ENCODE data around the gene CXCL17.
"Not testable (repeated sequence)": the region's sequence is repeated elsewhere in the genome, so short reads cannot be mapped to it uniquely, and the experiment has no call there.

The CXCL17 gene

DNA sequence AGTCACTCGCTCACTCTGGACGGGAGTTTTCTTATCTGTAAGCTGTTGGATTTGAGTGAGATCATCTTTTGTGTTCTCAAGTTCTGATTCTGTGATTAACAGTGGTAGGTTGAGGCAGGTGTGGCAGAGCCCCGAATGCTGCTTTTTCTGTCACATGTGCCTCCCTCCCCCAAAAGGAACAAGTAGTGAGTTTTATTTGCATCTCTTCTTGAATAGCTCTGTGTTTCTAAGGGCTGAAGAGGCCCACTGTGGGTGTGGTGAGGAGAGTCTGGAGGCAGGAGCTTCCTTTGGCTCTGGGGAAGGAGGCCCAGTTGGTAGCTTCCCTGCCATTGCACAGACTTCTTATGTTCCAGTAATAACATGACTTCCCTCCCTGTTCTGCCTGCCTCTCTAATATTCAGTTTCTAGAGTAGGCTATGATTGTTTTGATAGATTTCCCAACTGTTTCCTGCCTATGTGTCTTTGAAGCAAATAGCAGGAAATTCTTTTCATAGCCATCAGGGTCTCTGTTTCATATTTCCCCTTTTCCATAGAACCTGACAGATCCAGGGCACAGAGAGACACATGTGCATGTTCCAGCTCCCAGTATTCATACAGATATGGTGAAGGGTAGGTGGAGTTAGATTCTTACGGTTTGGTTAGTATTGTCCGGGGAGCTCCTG lies 23.9 kb upstream of the CXCL17 start:
- no peak overlapping the region for H3K4me3 ChIP-seq (ENCODE audit: control insufficient read depth, low read depth, low read length)
- TF ChIP-seq, protein P1, sequence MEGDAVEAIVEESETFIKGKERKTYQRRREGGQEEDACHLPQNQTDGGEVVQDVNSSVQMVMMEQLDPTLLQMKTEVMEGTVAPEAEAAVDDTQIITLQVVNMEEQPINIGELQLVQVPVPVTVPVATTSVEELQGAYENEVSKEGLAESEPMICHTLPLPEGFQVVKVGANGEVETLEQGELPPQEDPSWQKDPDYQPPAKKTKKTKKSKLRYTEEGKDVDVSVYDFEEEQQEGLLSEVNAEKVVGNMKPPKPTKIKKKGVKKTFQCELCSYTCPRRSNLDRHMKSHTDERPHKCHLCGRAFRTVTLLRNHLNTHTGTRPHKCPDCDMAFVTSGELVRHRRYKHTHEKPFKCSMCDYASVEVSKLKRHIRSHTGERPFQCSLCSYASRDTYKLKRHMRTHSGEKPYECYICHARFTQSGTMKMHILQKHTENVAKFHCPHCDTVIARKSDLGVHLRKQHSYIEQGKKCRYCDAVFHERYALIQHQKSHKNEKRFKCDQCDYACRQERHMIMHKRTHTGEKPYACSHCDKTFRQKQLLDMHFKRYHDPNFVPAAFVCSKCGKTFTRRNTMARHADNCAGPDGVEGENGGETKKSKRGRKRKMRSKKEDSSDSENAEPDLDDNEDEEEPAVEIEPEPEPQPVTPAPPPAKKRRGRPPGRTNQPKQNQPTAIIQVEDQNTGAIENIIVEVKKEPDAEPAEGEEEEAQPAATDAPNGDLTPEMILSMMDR (conservative IDR thresholded peaks at IDR 0.05; ENCODE audit: control insufficient read depth, insufficient read depth, low read depth, low read length): no peak
- no peak for DNase-seq (ENCODE audit: low read depth)

DNA sequence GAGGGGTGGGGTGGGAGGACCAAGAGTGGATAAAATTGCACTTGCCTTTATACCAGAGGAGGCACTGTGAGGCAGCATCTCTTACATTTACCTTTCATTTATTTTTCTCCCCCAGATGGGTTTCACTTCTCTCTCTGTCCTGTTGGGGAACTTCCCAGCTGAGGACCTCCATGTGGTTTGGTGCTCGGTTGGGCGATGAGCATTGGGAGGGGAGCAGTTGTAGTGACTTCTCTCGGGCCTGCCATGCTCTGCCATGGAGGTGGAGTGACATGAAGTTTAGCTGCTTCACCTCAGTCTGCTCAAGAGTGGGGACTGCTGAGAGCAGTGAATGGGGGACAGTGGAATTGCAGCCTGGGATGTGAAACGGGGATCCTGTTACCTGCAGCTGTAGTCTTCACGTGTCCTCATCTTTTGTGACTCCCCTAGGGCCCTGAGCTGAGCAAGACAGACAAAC lies 23.1 kb upstream of the CXCL17 start:
- H3K4me3 ChIP-seq (ENCODE audit: control insufficient read depth, low read depth, low read length): no peak overlapping the region
- no peak for DNase-seq (ENCODE audit: low read depth)
- TF ChIP-seq, protein P1 (conservative IDR thresholded peaks at IDR 0.05; ENCODE audit: control insufficient read depth, insufficient read depth, low read depth, low read length): no peak

DNA sequence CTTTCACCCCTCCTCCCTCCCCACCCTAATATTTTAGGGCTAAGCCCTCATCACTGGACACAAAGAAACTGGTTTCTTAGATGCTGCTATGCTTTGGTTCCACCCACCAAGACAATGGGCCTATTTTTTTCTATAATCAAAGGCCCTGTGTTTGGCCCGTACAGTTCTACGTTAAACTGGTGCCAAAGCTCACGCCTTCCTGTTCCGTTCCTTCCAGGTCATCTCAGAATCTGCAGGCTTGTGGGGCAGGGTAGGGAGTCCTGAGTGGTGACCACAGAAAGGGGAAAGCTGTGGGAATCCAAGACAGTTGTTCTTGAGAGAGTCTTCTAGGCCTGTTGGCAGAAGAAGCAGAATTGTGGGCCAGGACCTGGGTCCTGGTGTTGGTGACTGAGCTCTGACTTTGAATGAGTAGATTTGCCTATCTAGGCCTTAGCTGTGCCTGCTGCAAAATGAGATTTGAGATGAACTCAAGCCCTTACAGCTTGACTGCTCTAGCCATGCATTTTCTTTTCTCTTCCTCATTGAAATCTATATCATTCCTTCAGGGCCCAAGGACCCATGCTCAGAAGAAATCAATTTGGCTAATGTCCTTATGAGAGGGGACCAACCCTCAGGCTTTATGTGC lies 19.1 kb upstream of the CXCL17 start:
- TF ChIP-seq, protein P1 (conservative IDR thresholded peaks at IDR 0.05; ENCODE audit: control insufficient read depth, insufficient read depth, low read depth, low read length): no peak
- no peak for DNase-seq (ENCODE audit: low read depth)
- H3K4me3 ChIP-seq (ENCODE audit: control insufficient read depth, low read depth, low read length): no peak overlapping the region

DNA sequence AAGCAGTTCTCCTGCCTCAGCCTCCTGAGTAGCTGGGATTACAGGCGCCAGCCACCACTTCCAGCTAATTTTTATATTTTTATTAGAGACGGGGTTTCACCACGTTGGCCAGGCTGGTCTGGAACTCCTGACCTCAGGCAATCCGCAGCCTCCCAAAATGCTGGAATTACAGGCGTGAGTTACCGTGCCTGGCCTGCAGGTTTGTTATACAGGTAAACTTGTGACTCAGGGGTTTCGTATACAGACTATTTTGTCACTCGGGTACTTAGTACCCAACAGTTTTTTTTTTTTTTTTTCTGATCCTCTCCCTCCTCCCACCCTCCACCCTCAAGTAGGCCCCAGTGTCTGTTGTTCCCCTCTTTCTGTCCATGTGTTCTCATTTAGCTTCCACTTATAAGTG lies 18.5 kb upstream of the CXCL17 start:
- not testable (repeated sequence) for DNase-seq (ENCODE audit: low read depth); H3K4me3 ChIP-seq (ENCODE audit: control insufficient read depth, low read depth, low read length)

DNA sequence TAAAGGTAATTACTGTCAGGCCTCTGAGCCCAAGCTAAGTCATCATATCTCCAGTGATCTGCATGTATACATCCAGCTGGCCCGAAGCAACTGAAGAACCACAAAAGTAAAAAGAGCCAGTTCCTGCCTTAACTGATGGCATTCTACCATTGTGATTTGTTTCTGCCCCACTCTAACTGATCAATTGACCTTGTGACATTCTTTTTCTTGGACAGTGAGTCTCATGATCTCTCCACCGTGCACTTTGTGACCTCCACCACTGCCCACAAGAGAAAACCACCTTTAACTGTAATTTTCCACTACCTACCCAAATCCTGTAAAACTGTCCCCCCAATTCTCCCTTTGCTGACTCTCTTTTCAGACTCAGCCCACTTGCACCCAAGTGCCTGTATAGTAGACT lies 17.2 kb upstream of the CXCL17 start:
- no peak overlapping the region for H3K4me3 ChIP-seq (ENCODE audit: control insufficient read depth, low read depth, low read length)
- no peak for DNase-seq (ENCODE audit: low read depth)
- TF ChIP-seq, protein P1 (conservative IDR thresholded peaks at IDR 0.05; ENCODE audit: control insufficient read depth, insufficient read depth, low read depth, low read length): no peak

DNA sequence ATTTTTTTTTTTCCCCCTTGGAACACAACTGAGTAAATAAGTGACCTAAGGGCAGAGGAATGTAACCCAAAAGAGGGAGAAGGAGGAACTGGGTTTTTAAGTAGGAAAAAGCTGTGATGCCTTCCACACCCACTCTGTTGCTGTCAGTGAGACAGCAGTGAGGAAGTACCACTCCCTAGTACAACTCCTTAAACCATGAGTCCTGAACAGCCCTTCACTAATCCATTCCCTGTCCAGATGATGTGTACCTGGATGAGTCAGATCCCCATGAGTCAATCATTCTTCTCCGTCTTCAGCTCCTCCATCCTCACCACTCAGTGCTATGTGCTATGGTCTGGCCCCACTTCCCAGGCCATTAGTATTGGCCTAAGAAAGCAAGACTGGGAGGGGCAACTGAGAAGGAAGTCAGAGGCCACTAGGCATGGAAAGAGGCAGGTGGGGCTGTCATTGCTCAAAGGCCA lies 12.9 kb upstream of the CXCL17 start:
- no peak for DNase-seq (ENCODE audit: low read depth)
- no peak overlapping the region for H3K4me3 ChIP-seq (ENCODE audit: control insufficient read depth, low read depth, low read length)
- TF ChIP-seq, protein P1 (conservative IDR thresholded peaks at IDR 0.05; ENCODE audit: control insufficient read depth, insufficient read depth, low read depth, low read length): no peak

DNA sequence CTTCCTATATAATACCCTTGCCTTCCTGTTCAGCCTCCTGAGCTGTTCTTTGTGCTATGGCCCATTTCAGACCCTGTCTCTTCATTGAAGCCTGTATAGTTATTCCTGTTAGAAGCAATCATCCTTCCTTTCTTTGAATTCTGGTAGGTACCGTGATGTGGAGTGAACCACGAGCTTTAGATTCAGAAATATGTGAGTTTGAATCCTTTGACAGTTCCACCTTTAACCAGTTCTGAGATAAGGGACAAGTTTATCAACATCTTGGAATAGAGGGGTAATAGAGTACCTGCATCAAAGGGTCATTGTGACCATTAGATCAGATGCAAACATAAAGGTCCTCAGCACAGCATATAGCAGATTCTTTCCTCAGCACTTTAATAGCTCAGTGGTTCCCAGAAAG lies 12.3 kb upstream of the CXCL17 start:
- no peak overlapping the region for H3K4me3 ChIP-seq (ENCODE audit: control insufficient read depth, low read depth, low read length)
- TF ChIP-seq, protein P1 (conservative IDR thresholded peaks at IDR 0.05; ENCODE audit: control insufficient read depth, insufficient read depth, low read depth, low read length): no peak
- DNase-seq (ENCODE audit: low read depth): no peak
